OCI-LY1 (cell line): Measurements from ENCODE around the gene NDUFAB1.

Experiments
- H2AFZ ChIP-seq: fragments of 200-600 bp; sonication (generic), shearing (Covaris generic); 2 replicates; pipeline ENCODE4 v1.6.0; 2014; ENCODE audit warnings: antibody characterized with exemption, mild to moderate bottlenecking, low read length
- H3F3A ChIP-seq: fragments of 200-600 bp; sonication (generic), shearing (Covaris generic); 2 replicates; pipeline ENCODE4 v1.6.0; 2014; ENCODE audit warnings: mild to moderate bottlenecking, antibody characterized with exemption, low read length, moderate library complexity; ENCODE audit not compliant: insufficient read depth
- H3K27ac ChIP-seq: fragments of 200-600 bp; sonication (generic); 2 replicates; pipeline ENCODE4 v1.5.1; 2014; ENCODE audit warnings: low read length, mixed run types, mild to moderate bottlenecking, low read depth; ENCODE audit not compliant: poor library complexity, severe bottlenecking
- H3K27me3 ChIP-seq: fragments of 200-600 bp; sonication (generic); 2 replicates; pipeline ENCODE4 v1.6.0; 2014; ENCODE audit warnings: antibody characterized with exemption, mild to moderate bottlenecking, low read length, moderate library complexity; ENCODE audit not compliant: insufficient read depth
- H3K36me3 ChIP-seq: fragments of 200-600 bp; sonication (generic); 2 replicates; pipeline ENCODE4 v1.6.1; 2014; ENCODE audit warnings: mild to moderate bottlenecking, antibody characterized with exemption, low read length, moderate library complexity, mixed read lengths; ENCODE audit not compliant: insufficient read depth
- H3K4me1 ChIP-seq: fragments of 200-600 bp; sonication (generic); 2 replicates; pipeline ENCODE4 v1.5.1; 2014; ENCODE audit warnings: mild to moderate bottlenecking, low read length, moderate library complexity; ENCODE audit not compliant: insufficient read depth, severe bottlenecking
- H3K4me2 ChIP-seq: fragments of 200-600 bp; sonication (generic), shearing (Covaris generic); 2 replicates; pipeline ENCODE4 v1.6.1; 2014; ENCODE audit warnings: low read length
- H3K4me3 ChIP-seq: fragments of 200-600 bp; sonication (generic); 2 replicates; pipeline ENCODE4 v1.5.1; 2014; ENCODE audit warnings: low read length, low read depth, mild to moderate bottlenecking, mixed read lengths; ENCODE audit not compliant: poor library complexity, severe bottlenecking
- H3K79me2 ChIP-seq: fragments of 200-600 bp; shearing (Covaris generic); 2 replicates; pipeline ENCODE4 v1.6.1; 2016; ENCODE audit warnings: mixed run types, low read length, mixed read lengths; ENCODE audit not compliant: insufficient read depth
- H3K9ac ChIP-seq: fragments of 200-600 bp; sonication (generic), shearing (Covaris generic); 2 replicates; pipeline ENCODE4 v1.6.1; 2014; ENCODE audit warnings: mild to moderate bottlenecking, low read length, mixed read lengths
- H3K9me2 ChIP-seq: fragments of 200-600 bp; sonication (generic), shearing (Covaris generic); 2 replicates; pipeline ENCODE4 v1.6.1; 2014; ENCODE audit warnings: low read depth, mild to moderate bottlenecking, low read length, mixed read lengths
- H3K9me3 ChIP-seq: fragments of 200-600 bp; shearing (Covaris generic); 2 replicates; pipeline ENCODE4 v1.6.1; 2014; ENCODE audit warnings: low read length, mixed read lengths
- H4K20me1 ChIP-seq: fragments of 200-600 bp; sonication (generic), shearing (Covaris generic); 2 replicates; pipeline ENCODE4 v1.6.0; 2016; ENCODE audit warnings: mild to moderate bottlenecking, low read length; ENCODE audit not compliant: insufficient read depth
- CTCF ChIP-seq: fragments of 200-600 bp; sonication (generic), shearing (Covaris generic); IDR thresholded peaks from 2 replicates; pipeline ENCODE4 v1.5.1; 2017; ENCODE audit warnings: mild to moderate bottlenecking, antibody characterized with exemption, low read length, moderate library complexity, mixed read lengths
- EZH2 ChIP-seq: fragments of 200-600 bp; sonication (generic), shearing (Covaris generic); IDR thresholded peaks from 2 replicates; pipeline ENCODE4 v1.8.0; 2017; ENCODE audit warnings: borderline replicate concordance, mixed run types, mild to moderate bottlenecking, antibody characterized with exemption, low read length, moderate library complexity, mixed read lengths

Gene NDUFAB1

DNA sequence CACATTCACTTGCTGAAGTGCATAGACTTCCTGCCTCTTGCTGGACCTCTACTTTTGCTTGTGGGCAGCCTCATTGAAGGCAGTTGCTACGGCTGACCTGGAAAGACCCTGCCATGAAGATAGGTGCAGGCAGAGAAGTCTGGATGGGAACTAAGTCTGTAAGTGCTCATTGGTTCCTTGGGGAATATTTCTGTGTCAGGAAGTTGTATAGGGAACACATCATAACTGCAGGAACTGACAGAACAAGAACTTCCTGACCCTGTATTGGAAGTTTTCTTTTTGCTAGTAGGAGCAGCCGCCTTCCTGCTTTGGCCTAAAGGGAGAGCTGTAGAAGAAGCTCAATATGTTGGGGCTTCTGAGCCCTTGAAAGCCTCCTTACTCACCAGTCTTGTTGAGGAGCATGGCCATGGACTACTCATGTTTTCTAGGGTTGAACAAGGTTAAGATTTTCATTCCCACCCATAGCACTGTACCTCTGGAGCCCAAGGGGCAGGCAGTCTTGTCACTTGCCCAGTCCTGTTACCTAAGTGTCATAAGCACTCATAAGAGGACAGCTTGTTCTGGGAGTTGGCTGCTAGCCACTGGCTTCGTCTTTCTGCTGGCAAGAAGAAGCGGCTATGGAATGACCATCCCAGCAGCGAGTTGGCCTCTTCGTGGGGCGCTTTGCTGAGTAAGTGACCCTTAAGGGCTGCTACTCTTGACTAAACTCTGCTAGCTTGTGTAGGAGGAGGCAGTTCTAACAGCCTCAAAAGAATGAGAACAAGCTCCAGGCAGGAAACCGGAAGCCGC is 31.3 kb downstream of the NDUFAB1 start:
- Histone ChIP-seq H3K36me3 (peaks cover 96% of the 10 kb centered on the region), H3K27ac (no peak overlapping the region), H3K9me3 (no peaks in the 10 kb centered on the region), H3K4me2 (no peak overlapping the region), H3F3A (no peaks in the 10 kb centered on the region), H2AFZ (no peak overlapping the region), H3K79me2 (0 out of 2 replicates have a peak, but pooled peaks cover 5% of the 10 kb centered on the region), H3K27me3 (no peaks in the 10 kb centered on the region), H4K20me1 (no peaks in the 10 kb centered on the region), H3K4me1 (no peaks in the 10 kb centered on the region), H3K9ac (no peak overlapping the region), H3K9me2 (no peaks in the 10 kb centered on the region), H3K4me3 (no peak overlapping the region)
- TF ChIP-seq CTCF (no peak), EZH2 (no peak)

GRCh38 chr16:23563186-23563585 is 32.9 kb downstream of the NDUFAB1 start:
- Histone ChIP-seq H2AFZ (no peak overlapping the region), H3K4me3 (no peak overlapping the region), H3K79me2 (peaks cover 15% of the 10 kb centered on the region), H3K9me3 (no peaks in the 10 kb centered on the region), H3K4me2 (no peak overlapping the region), H3K9me2 (no peaks in the 10 kb centered on the region), H3K27me3 (no peaks in the 10 kb centered on the region), H3F3A (no peaks in the 10 kb centered on the region), H3K36me3 (peaks cover 92% of the 10 kb centered on the region), H3K27ac (no peak overlapping the region), H4K20me1 (no peaks in the 10 kb centered on the region), H3K9ac (no peak overlapping the region), H3K4me1 (peaks cover 12% of the 10 kb centered on the region)
- TF ChIP-seq EZH2 (no peak), CTCF (no peak)

DNA sequence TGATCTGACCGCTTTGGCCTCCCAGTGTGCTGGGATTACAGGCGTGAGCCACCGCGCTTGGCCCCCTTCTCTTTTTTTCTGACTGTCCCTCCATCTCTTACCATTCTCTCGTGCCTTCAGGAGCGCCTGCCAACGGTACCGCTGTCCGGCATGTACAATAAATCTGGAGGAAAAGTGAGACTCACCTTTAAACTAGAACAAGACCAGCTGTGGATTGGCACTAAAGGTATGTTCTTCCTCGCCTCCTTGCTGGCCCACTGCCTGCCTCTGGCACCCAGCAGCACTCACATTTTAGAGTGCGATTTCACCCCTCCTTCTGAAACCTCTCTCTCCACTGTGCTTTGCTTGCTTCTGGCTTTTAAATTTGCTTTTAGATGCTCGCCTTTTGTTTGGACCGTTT is 33.6 kb downstream of the NDUFAB1 start:
- Histone ChIP-seq H4K20me1 (no peaks in the 10 kb centered on the region), H3K9ac (no peak overlapping the region), H3K4me3 (no peak overlapping the region), H3K36me3 (peaks cover 85% of the 10 kb centered on the region), H3K27me3 (no peaks in the 10 kb centered on the region), H2AFZ (no peak overlapping the region), H3K27ac (no peak overlapping the region), H3K4me2 (no peak overlapping the region), H3K79me2 (peaks cover 19% of the 10 kb centered on the region), H3K9me2 (no peaks in the 10 kb centered on the region), H3F3A (no peaks in the 10 kb centered on the region), H3K4me1 (peaks cover 12% of the 10 kb centered on the region), H3K9me3 (no peaks in the 10 kb centered on the region)
- no peak for TF ChIP-seq CTCF
- TF ChIP-seq EZH2: no peak
